Pancreas (tissue), 10 donors: ENCODE data around the gene HDAC11. TPM values are rescaled to one million over a fixed set of nuclear protein-coding genes. Genes with fewer than 3 reads are reported as not detected.
A peak's percentile ranks its signal among the peaks of the same experiment; 100 is the strongest.

Experiments used
- ATAC-seq, 4 donors: fragments of 200-7000 bp; cut with Tn5 transposase; one replicate each; pipeline versions ENCODE4 v1.8.0 to v1.9.1; 2020; ENCODE audit warnings: mild to moderate bottlenecking in 4 of 4, moderate library complexity in 4 of 4
- DNase-seq, 6 donors: peaks; one replicate each; pipeline ENCODE4 v3.0.0-alpha.2; 2020
- FAIRE-seq: peaks from 2 replicates; lab custom pipeline; 2012; peaks lifted over from hg19 to GRCh38; lab: Jason Lieb, UNC
- H3K27ac ChIP-seq, 4 donors: fragments of 200-600 bp; sonication (generic); 1 replicate in 3 of 4; 2 replicates in 1 of 4; pipeline versions ENCODE4 v1.5.0 to v1.8.0; 2020
- H3K27me3 ChIP-seq, 4 donors: fragments of 200-600 bp; one replicate each; pipeline ENCODE4 v1.8.0; 2021
- H3K36me3 ChIP-seq, 3 donors: fragments of 200-600 bp; sonication (generic) in 1 of 3; one replicate each; pipeline versions ENCODE4 v1.5.0 to v1.8.0; 2020 to 2021
- H3K4me1 ChIP-seq, 3 donors: fragments of 200-600 bp; one replicate each; pipeline ENCODE4 v1.8.0; 2021
- H3K4me3 ChIP-seq, 4 donors: fragments of 200-600 bp; sonication (generic) in 2 of 4; one replicate each; pipeline versions ENCODE4 v1.5.0 to v1.8.0; 2020 to 2021
- H3K9me3 ChIP-seq, 4 donors: fragments of 200-600 bp; one replicate each; pipeline ENCODE4 v1.8.0; 2021
- CTCF ChIP-seq, 4 donors: fragments of 200-600 bp; sonication (generic) in 3 of 4; IDR thresholded peaks; one replicate each; pipeline versions ENCODE4 v1.5.0 to v1.8.0; 2021; ENCODE audit warnings: antibody characterized with exemption in 4 of 4
- WGBS, 2 donors: extraction: QIAGEN DNeasy Blood & Tissue Kit; methylation state at CpG; one replicate each; pipeline ENCODE4 v1.1.7; 2013; 5-methylcytosine and 5-hydroxymethylcytosine counted together
- intact Hi-C, 3 donors: fragments of 100-400 bp; cut with DNase I; formaldehyde crosslinking; loops; one replicate each; pipeline versions ENCODE4 v1.11.1 to v1.14.2; 2022
- polyA plus RNA-seq, 2 donors: library from polyadenylated mRNA; stranded (reverse); fragments of 200-250 nt; gene quantifications; one replicate each; pipeline ENCODE4 v1.2.3, GENCODE V29; 2013
- total RNA-seq, 6 donors: library from RNA; stranded (reverse); fragmentation: NEBNext Ultra II Directional in 4 of 6; extraction: Animal tissue kit (Norgen Biotek cat#: 25700) in 4 of 6; gene quantifications; one replicate each; pipeline versions ENCODE4 v1.2.1 to v1.2.4, GENCODE V29; 2021 to 2023
- donor health status: healthy with polysubstance abuse.
- donor health status: DM: no; HTN: no; CAD: no; lungs with moderate emphysema.
- donor health status: DM: no; HTN: no; CAD: no.
- donor health status: control.
- donor health status: control.
- donor health status: Bipolar disorder and iron deficiency.
- donor health status: DM: yes; HTN: yes; CAD: no.
- donor health status: DM: no; HTN: no; CAD: no.
- donor health status: DM: no; HTN: no; CAD: no.
- donor health status: DM: yes; HTN: yes; CAD: no.

HDAC11 gene
- total and polyA plus RNA-seq, 8 donors: 20.4 to 40.3 (median 26.8) TPM

DNA sequence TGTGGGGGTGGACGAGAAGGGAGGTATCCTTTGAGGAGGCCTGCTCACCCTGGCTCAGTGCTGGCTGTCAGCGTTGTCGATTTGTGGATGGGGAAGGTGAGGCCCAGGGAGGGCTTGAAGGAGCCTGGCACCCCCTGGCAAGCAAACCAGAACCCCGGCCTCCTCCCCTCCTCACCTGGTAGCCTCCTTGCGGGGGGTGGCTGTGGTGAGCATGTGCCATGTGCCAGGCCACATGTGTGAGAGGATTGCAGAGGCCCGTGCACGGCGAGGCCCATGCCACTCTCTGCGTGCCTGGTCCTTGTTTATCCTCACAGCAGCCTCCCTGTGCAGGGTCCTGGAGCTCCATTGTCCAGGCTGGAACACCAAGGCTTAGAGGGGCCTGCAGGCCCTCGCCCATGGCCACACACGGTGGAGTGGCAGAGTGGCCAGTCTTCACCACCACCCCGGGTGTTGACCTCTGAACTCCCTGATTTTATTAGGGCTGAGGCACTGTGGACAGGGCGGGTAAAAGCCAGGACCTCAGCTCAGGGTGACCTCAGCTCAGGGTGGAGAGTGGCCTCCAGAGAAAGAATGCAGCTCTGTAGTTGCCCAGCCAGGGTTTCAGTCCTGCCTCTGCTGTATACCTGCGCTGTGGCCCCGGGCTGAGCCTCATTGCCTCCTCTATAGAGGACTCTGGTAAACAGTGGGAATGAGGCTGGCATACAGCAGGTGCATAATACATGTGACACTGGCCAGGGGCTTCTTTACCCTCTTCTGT, 29.1 kb downstream of the HDAC11 start:
- intact Hi-C loops: no loop called here
- no peak for FAIRE-seq
- no peak for ATAC-seq
- no peak for TF ChIP-seq CTCF (IDR thresholded peaks at IDR 0.05)
- DNase-seq: peak in 2 of 6 donors; percentile 15 to 45
- no peaks in the 10 kb centered on the region for H3K36me3 ChIP-seq
- H3K27me3 ChIP-seq: no peaks in the 10 kb centered on the region
- no peaks in the 10 kb centered on the region for H3K4me1 ChIP-seq
- H3K9me3 ChIP-seq: no peaks in the 10 kb centered on the region
- WGBS, 2 donors: 83 to 85% methylated on average over 15 of the region's 15 CpGs
- no peak overlapping the region for H3K27ac ChIP-seq
- no peak overlapping the region for H3K4me3 ChIP-seq

- ATAC-seq (no peak), DNase-seq (peak in 2 of 6 donors; percentile 9 to 48), FAIRE-seq (no peak)
- no peak for TF ChIP-seq CTCF (IDR thresholded peaks at IDR 0.05)
- intact Hi-C loops: no loop called here
- Histone ChIP-seq H3K9me3 (no peaks in the 10 kb centered on the region), H3K27ac (no peak overlapping the region), H3K4me3 (no peak overlapping the region), H3K36me3 (no peaks in the 10 kb centered on the region), H3K4me1 (no peaks in the 10 kb centered on the region), H3K27me3 (no peaks in the 10 kb centered on the region)
- 88 to 89% methylated on average over 8 of the region's 8 CpGs for WGBS, 2 donors
These were observed 29.7 kb downstream of the HDAC11 start for GRCh38 chr3:13509816-13510192.

DNA sequence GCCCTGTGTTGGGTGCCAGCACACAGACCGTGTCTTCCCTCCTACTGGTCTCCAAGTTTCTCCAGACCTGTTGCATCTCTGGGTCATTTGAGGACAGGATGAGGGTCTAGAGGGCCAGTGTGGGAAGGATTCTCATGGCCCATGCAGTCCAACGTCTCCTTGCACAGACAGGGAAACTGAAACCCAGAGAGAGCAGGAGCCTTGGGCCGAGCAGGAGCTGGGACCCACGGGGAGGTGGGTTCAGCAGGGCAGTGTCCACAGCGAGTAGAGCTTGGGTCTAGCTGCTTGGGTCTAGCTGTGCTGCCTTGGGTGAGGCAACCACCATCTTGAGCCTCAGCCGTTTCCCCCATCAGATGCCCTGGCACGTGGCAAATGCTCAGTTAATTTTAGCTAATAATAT, 32.3 kb downstream of the HDAC11 start:
- DNase-seq (peak in 1 of 6 donors; percentile 36), FAIRE-seq (no peak), ATAC-seq (no peak)
- H3K9me3 ChIP-seq: no peaks in the 10 kb centered on the region
- H3K27ac ChIP-seq: no peak overlapping the region
- no peaks in the 10 kb centered on the region for H3K36me3 ChIP-seq
- no peaks in the 10 kb centered on the region for H3K27me3 ChIP-seq
- intact Hi-C loops: no loop called here
- no peaks in the 10 kb centered on the region for H3K4me1 ChIP-seq
- 80 to 85% methylated on average over 7 of the region's 7 CpGs for WGBS, 2 donors
- TF ChIP-seq CTCF (IDR thresholded peaks at IDR 0.05): no peak
- H3K4me3 ChIP-seq: no peak overlapping the region

- Histone ChIP-seq H3K27ac (no peak overlapping the region), H3K36me3 (no peaks in the 10 kb centered on the region), H3K4me3 (no peak overlapping the region), H3K27me3 (no peaks in the 10 kb centered on the region), H3K9me3 (no peaks in the 10 kb centered on the region), H3K4me1 (no peaks in the 10 kb centered on the region)
- no peak for TF ChIP-seq CTCF (IDR thresholded peaks at IDR 0.05)
- WGBS, 2 donors: 66 to 68% methylated on average over 20 of the region's 20 CpGs
- FAIRE-seq: no peak
- DNase-seq: peak in 2 of 6 donors; percentile 12 to 31
- no peak for ATAC-seq
- intact Hi-C loops: no loop called here
These were observed 33.2 kb downstream of the HDAC11 start for GRCh38 chr3:13513051-13513912.
